Activated CD8-positive, alpha-beta memory T cell treated with anti-CD3 and anti-CD28 coated beads, Interleukin-2, amount 50 U/mL, for 1 hour (primary cell): ENCODE data around the gene QKI.
"Not testable (repeated sequence)": the region's sequence is repeated elsewhere in the genome, so short reads cannot be mapped to it uniquely, and the experiment has no call there.

Source experiments
- DNase-seq: peaks from one replicate; pipeline ENCODE4 v3.0.0-alpha.2; 2020; ENCODE audit errors: extremely low read depth

Gene QKI

DNA sequence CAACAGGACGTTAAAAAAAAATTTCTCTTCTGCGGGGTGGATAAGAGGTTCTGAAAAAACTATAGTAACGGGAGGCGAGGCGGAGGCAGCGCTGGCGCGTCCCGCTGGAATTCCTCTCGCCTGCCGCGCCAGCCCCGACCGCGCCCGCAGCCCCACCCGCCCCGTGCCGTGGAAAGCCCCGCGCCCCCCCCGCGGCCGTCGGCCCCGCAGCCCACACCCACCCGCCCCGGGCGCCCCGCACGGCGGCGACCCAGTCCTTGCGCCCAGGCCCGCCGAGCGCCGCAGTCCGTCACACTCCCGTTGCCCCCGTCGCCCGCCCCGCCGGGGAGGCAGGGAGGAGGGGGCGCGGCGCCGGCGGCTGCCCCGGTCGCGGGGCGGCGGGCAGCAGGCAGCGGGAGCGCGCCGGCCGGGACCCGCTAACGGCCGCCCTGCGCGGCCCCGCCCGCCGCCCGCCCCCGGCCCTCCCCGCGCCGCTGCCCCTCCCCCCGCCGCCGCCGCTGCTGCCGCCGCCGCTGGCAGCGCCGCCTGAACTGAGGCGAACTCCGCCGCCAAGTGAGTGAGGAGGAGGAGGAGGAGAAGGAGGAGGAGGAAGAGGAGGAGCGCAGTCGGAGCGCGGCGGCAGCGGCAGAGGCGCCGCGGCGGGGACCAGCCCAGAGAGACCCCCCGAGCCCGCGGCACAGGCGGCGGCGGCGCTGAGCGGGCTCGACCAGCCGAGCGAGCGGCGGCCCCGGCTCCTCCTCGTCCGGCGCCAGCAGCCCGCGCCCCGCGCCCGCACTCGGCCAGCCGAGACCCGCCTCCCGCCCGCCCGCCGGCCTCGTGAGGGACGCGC is at the start of gene QKI:
TSS of gene QKI (plus strand) at position 602 of the 829 bp plus-strand sequence. CDS start 476 bp downstream, outside the sequence.
- DNase-seq: no peak

DNA sequence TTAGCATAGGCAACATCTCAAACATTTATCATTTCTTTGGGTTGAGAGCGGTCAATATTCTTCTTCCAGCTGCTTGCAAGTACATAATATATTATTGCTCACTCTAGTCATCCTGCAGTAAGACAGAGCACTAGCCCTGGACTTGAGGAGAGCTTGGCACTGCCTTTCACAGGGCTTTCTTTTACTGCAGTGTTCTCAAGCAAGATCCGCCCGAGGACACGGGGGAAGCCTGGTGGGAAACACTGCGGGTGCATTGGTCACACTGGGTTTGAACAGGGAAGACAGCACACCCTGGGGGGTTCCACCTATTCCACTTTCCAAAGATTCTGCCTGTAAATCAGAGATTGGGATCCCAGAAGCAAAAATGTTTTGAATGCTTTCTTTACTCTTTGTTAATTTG is 48.2 kb upstream of the QKI start:
- DNase-seq: no peak

DNA sequence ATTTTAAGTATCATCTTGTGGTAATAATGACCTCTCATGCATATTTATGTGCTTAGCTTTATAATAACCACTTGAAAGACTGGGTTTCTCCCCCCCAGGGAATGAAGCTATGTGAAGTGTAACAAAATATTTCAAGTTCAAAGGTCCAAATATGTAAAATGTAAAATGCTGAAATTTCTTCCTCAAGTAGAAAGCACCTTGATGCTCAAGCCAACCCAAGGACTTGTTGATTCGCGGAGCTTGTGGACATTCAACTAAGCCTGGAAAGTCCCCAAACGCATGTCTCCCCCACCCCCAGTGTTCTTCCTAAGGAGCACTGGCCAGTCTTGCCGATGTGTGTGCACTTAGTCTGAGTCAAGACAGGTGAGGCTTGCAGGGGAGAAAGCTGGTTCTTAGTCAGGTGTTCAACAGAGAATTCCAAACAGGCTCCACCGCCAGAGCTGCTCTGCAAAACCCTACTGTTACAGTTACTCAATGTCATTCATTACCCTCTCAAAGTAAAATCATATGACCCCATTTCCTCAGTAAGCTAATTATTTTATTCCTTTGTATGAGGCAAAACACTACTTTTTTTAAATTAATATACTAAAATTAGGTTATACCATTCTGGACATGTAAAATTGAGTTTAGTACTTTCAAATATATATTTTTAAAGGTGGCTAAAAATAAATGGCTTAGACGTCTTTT is 46.9 kb upstream of the QKI start:
- no peak for DNase-seq

DNA sequence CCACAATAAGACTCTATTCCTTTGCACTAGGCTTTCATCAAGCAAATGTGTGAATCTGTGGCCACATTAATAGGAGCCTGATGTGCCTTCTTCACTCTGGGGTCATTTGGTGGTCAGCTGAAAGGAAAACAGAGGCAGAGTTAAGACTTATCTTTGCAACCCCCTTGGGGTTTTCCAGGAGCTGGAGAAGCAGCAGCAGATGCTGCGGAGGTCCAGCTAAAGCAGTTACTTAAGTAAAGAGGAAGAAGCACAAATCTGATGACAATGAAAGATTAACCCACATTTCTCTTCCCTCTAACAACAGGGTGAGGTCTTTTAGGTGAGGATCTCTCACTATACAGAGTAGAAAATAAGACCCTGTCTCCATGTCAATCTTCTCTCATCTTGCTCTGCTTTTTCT is 45.4 kb upstream of the QKI start:
- DNase-seq: no peak

DNA sequence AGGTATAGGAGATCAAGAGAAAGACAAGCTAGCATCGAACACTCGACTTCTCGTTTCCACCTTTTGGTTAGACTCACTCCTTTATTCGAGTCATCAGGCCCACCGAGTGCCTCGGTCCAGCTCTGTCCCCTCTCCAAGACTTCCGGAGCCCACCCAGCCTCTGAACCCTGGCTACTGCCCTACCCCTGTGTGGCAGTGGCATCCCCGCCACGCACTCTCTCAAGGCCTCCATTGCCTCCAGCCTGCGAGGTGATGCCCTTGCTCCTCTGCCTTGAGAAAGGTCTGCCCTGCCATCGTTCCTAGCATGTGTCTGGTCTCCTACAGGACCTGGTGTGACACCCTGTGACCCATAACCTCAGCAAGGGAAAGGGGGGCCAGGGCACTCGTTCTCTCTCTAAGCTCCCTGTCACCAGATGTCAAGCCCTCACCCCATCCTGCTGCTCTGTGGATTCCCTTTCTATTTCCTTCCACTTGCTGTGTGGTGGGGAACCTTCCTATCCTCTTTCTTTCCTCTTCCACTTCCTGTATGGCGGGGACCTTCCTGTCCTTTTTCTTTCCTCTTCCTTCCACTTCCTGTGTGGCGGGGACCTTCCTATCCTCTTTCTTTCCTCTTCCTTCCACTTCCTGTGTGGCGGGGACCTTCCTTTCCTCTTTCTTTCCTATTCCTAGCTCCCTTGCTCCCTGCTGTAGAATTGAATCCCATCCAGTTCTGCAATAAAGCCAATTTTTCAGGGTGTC is 44.7 kb upstream of the QKI start:
- DNase-seq: no peak

DNA sequence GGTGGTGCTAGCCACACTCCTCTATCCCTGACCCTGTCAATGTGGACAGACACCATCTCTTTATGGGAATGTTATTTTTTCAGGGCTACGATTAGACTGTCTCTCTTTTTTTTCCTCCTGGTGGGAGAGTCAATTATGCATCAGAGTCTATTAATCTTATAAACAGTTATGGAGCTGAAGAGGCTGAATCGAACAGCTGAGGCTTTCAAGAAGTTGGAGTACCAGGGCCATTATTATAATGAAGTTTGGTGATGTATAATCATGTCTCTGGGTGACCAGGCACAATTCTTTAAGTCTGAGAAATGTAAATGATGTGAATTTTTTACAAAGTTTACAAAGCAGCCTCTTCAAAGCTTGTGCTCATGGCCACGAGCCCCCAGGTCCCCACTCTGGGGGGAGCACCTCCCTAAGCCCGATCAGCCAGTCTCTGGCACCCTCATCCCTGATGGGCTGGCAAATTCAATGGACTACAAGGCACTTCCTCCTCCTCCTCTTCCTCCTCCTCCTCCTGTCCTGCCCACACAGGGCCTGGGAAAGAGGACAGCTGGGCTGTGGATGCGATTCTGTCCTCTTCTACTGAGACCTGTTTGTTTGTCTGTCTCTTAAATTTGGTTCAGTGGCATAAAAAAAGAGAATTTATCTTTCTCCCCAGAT is 43.9 kb upstream of the QKI start:
- no peak for DNase-seq

DNA sequence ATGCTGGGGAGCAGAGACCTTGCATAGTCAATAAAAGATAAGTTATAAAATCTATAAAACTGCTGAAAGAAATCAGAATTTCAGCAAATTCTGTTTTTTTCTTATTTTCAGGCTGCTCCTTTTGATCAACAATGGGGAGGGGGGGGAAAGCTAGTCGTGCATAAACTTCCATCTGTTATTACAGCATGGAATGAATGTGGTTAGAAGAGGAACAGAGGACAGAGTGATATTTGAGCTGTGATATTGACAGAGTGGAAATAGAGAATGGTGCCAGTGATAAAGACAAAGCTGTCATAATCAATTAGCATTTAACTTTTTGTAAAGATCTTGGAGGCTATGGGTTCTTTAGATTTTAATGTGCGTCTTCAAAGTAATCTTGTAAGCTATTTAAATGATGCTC is 43.4 kb upstream of the QKI start:
- no peak for DNase-seq

DNA sequence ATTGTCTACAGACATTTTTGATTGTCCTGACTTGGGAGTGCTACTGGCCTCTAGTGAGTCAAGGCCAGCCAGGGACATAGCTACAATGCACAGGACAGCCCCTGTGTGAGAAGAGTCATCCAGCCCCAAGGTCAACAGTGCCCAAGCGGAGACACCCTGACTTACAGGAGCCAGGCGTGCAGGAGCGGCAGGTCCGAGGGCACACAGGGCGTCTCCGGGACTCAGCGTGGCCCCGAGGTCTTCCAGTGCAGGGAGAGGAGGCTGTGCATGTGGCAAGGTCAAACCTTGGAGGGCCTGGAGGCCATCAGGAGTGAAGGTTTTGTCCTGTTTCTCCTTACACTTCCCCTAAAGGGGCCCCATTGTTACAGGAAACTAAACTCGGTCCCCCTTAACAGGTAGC is 41.3 kb upstream of the QKI start:
- no peak for DNase-seq

DNA sequence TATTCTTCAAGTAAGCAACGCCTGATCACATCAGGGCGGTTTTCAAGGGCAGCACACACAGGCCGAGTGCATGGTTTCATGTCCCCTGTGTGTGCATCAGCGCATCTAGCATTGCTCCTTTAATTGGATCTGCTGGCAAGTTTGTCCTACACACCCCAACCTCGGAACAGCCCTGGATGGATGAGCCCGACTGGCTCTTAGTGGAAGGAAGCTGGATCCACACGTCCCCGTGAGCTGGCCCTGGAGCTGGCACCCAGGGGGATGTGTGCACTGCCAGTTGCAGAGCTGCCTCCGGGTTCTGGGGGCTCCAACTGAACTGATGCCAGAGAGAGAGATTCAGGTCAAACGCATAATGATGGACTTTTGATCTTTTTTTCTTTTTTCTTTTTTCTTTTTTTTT is 39.2 kb upstream of the QKI start:
- DNase-seq: no peak

DNA sequence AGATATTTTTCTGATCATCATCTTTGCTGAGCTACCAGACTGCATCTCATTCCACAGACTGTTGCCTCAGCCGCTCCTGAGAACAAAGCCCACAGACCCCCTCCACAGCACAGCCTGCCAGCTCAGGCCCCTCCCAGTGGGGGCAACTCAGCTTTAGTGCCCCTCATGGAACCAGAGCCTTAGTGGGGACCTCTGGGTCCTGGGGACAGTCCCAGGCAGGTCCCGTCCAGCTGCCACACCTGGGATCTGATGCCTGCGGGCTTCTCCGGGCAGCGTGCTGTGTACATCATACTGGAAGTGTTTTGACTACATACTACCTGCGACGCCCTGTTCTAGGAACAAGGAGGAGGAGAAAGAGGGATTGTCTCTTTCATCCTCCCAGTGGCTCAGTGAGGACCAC is 38.3 kb upstream of the QKI start:
- DNase-seq: no peak

DNA sequence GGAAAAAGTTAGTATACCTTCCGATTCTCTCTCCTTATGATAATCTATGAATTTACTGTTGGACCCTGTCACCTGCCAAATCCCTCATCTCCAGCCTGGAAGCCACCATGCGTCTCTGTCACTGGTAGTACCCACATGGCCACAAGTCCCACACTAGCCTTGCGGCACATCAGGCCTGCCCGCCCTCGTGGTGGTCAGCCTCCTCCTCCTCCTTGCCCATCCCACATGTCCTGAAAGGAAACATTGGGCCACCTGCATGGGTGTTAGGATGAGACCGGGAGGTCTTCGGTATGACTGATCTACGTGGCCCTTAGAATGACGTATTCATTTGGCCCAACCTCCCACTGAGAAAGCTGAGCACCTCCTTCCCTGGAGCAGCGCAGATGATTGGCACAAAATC is 37.0 kb upstream of the QKI start:
- no peak for DNase-seq

DNA sequence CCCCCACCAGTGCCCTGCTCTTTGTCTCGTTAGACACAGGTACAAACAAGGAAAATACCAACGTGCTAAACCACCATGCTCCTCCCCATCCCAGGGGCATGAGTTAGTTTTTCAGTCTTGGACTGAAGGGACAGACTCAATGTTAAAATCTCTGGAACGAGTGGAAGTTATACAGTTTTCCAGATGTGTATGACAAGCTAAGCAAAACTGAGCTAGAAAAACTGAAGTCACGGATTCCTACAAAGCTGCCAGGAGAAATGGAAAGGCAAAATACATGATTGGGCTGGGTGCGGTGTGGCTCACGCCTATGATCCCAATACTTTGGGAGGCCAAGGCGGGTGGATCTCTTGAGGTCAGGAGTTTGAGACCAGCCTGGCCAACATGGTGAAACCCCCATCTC is 34.3 kb upstream of the QKI start:
- DNase-seq: no peak

DNA sequence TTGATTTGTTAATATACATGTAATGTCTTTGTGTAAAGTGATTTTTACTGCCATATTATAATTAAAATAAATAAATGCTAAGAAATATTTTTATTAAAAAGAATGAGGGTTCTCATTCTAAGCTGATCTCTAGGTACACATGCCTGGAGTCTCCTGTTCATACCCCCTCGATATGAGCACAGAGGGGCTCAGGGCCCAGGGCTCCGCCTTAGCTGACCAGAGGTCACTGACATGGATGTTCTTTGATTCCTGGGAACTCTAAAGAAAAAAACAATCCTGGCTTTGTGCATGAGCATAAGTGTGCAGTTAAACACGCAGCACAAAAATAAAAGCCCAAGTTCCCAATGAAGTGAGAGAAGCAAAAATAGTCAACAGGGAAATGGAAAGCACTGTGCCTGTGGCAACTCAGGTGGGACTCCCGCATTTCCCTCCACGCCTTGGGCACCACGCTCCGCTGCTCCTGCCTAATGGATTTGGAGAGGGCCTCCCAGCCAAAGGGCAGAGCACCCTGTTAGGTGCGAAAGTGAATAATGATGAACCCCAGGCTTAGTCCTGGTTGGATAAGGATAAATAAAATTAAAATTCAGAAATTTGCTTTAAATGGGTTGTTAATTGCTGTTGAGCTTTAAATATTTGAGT is 33.3 kb upstream of the QKI start:
- no peak for DNase-seq

DNA sequence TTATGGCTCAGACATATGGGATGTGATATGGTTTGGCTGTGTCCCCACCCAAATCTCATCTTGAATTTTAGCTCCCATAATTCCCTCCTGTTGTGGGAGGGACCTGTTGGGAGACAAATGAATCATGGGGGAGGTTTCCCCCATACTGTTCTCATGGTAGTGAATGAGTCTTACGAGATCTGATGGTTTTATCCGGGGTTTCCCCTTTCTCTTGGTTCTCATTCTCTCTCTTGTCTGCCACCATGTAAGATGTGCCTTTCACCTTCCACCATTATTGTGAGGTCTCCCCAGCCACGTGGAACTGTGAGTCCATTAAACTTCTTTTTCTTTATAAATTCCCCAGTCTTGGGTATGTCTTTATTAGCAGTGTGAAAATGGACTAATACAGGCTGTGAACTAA is 31.1 kb upstream of the QKI start:
- not testable (repeated sequence) for DNase-seq

DNA sequence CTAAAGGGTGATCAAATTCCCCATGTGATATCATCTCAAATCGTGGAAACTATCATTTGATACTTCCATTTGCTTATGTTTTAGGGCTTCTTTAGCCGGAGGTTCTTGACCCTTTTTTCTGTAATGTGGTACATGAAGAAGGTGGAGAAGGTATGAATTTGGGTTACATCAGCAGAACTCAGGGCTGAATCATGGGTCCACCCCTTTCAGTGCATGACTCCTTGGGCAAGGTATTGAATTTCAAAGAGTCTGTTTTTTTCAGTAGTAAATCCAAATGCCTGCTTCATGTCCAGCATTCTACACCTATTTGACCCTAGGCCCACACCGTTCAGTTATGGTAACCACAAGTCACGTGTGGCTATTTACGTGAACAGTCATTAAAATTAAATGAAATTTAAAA is 30.6 kb upstream of the QKI start:
- no peak for DNase-seq

DNA sequence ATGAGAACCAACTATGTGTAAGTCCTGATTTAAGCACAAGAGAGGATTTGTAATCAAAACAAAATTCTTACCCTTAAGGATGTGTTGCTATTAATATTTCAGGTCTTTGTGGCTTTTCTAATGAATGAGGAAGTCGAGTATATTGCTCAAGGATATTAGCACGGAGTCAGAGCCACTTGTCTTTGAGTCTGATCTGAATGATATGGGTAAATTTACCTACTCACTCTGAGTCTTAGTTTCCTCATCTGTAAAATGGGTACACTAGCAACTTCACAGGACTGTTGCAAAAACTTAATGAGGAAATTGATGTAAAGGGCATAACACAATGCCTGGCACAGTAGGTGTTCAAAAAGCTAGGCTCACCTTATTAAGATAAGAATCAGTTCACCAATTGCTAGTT is 30.0 kb upstream of the QKI start:
- DNase-seq: no peak

DNA sequence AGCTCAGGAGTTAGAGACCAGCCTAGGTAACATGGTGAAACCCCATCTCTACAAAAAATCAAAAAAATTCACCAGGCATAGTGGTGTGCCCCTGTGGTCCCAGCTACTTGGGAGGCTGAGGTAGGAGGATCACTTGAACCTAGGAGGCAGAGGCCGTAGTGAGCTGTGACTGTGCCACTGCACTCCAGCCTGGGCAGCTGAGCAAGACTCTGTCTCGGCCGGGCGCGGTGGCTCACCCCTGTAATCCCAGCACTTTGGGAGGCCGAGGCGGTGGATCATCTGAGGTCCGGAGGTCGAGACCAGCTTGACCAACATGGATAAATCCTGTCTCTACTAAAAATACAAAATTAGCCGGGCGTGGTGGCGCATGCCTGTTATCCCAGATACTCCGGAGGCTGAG is 29.0 kb upstream of the QKI start:
- not testable (repeated sequence) for DNase-seq

DNA sequence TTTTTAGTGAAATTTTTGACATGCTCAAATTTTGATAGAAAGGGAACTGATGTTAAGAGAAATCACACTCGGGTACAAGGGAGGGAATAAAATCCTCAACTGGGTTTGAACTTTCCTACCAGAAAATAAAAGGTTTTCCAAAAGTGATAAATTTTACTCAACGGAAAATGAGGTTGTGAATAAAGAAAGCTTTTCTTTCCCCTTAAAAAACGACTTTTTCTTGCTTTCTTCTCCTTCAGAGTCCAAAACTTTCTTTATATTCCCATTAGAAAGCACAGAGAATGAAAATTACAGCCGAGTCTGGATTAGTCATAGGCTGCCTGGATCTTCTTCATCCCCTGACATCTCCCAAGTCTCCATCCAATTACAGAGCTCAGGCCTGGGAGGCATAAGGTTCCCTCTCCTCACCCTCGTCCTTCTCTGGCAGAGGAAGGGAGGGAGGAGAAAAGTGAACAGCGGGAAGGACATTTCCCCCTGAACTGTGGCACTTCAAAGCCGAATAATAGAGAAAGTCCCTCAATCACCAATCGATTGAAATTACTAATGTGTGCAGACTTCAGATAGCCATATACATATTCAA is 28.1 kb upstream of the QKI start:
- DNase-seq: no peak

DNA sequence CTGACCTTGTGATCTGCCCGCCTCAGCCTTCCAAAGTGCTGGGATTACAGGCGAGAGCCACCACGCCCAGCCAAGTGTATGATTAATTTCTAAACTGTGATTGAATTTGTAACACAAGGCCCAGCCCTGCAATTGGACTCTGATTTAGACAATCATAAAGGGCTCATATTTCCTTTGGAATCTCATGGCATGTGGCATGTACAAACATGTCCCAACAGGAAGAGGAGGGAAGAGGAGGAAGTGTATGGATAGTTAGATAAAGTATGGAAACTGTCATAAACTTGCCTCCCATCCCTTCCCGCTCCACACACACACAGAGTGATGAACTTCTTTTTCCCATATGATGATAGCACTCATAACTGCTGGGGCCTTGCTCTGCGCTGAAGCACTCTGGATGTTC is 27.2 kb upstream of the QKI start:
- no peak for DNase-seq

DNA sequence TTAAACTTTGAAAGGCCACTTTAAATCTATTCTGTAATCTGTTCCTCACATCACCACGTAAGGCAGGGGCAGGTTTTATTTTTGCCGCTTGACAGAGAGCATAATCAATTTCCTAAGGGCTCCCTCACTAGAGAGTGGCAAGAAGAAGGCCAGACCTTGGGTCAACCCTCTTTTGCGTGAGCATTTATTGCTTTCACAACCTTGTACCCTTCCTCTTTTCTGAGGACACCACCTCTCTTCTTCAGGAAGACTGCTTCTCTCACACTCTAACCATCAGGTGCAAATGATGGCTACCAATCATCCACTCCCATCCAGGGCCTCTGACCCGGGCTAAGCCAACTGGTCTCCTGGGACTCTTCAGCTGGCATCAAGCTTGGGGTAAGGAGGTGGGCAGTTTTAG is 25.2 kb upstream of the QKI start:
- no peak for DNase-seq

DNA sequence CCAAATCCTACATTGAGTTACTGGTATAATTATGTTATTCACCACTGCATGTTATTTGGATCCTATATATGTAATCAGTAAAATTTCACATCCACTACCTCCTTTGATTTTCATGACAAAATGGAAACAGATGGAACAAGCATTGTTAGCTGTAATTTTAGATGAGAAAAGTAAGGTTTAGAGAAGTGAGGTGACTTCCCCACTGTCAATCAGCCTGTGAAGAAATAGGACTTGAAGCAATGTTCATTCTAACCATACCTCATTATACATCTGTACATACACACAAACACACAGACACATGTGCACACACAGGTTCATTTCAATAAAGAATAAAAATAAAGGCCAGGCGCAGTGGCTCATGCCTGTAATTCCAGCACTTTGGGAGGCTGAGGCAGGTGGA is 23.7 kb upstream of the QKI start:
- DNase-seq: no peak
